Globus pallidus (tissue), 1 donor: Measurements from ENCODE around the gene PADI6.
A peak's percentile ranks its signal among the peaks of the same experiment; 100 is the strongest.
"Not testable (repeated sequence)": the region's sequence is repeated elsewhere in the genome, so short reads cannot be mapped to it uniquely, and the experiment has no call there.

Experiments used
- DNase-seq: peaks from one replicate; pipeline ENCODE4 v3.0.0-alpha.2; 2015; ENCODE audit warnings: low spot score

Gene PADI6

DNA sequence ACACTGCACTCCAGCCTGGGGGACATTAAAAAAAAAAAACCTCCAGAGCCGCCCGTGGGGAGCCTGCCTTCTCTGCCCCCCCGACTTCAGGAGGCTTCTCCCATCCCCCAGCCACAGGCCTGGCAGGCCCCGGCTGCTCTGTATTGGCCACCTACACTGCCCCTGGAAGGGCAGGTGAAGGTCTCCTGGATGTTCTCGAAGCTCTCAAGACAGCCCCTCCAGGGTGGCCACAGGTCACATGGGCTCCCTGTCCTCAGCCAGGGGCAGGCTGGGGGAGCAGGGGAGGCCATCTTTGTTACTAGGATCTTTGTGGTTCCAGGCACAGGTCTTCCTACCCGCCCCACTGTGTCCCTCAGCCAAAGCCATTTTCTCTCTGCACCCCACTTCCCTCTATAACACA is 32.8 kb downstream of the PADI6 start:
- DNase-seq, result no peak

DNA sequence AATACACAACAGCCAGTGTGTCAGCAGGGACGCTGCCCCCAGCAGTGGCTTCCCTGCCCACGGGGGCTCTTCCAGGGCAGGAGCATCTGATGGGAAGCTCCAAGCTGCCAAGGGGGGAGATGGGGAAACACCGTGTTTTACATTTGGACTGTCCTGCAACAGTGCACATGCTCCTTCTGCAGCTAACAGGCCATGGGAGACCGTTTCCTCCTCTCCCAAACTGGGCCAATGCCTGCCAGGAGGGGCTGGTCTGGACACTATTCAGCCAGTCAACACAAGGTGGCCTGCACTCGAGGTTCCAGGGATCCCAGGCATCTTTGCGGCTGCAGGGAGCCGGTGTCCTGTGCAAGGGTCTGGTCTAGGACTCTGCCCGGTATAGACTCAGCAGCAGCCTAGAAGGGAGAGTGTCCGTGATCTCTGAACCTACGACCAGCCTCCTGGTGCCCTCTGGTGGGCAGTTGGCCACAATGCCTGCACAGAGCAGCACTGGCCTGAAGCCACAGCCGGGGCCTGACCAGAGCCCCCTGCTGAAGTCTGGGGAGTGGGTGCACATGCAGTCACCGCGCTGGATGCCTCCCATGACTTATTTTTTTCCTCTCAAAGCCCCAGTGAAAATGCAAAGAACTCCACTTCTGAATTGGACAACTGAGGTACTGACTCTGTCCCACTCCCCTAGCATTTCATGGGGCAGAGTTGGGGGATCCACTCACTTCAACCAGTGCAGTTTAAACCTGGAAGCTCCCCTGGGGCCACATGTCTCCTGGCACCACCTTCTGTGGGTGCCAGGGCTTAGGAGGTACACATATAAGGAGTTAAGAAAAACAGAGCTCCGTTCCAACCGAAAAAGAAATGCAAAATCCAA is 34.1 kb downstream of the PADI6 start:
- DNase-seq, result peak; percentile 43

GRCh38 chr1:17406760-17407475 is 34.9 kb downstream of the PADI6 start:
- not testable (repeated sequence) for DNase-seq

DNA sequence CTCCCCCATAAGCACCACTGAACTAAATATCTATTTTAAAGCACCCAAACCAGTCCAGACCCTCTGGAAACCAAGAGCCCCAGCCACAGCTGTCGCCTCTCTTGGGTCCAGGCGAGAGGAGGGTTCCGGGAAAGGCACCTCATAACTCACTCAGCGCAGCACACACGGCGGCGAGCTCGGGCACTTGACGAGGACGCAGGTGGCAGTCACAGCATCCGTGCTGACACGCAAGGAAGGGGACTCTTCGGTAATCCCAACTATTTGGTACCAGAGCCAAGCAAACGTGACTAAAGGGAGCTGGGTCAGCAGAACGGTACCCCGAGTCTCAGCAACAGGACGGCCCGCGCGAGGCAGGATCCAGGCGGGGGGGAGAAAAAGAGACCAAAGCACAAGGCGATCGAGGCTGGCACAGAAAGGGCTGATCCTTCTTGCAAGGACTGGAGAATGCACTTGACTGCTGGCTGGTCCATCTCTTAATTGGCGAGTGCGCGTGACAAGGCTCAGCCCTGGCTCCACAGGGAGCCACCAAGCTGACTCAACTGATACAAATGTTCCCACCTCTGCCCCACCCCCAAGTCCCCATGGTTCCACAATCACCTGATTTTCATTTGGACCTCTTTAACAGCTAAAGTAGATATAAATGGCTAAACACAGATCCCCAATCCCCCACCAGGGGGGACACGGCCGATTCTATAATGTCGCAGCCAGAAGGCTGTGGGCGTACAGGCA is 36.0 kb downstream of the PADI6 start:
- DNase-seq, result not testable (repeated sequence)

- DNase-seq, result no peak
These were observed 37.4 kb downstream of the PADI6 start for GRCh38 chr1:17409391-17409811.

- DNase-seq, result no peak
These were observed 40.3 kb downstream of the PADI6 start for GRCh38 chr1:17412093-17412870.

DNA sequence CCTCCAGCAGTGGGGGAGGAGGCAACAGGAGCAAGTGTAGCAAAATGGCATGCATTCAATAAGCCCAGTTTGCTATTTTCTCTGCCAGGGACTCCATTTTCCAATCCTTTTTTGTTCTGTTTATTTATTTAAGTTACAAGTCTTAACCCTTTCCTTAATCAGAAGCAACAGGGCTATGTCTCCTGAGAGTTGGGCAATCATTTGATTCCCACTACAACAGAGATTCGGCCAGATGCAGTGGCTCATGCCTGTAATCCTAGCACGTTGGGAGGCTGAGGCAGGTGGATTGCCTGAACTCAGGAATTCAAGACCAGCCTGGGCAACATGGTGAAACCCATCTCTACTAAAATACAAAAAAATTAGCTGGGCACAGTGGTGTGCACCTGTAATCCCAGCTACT is 42.0 kb downstream of the PADI6 start:
- no peak for DNase-seq

GRCh38 chr1:17416389-17416788 is 44.4 kb downstream of the PADI6 start:
- no peak for DNase-seq

GRCh38 chr1:17419626-17420328 is 47.8 kb downstream of the PADI6 start:
- DNase-seq, result peak; percentile 42

GRCh38 chr1:17420391-17420918 is 48.5 kb downstream of the PADI6 start:
- DNase-seq, result no peak

DNA sequence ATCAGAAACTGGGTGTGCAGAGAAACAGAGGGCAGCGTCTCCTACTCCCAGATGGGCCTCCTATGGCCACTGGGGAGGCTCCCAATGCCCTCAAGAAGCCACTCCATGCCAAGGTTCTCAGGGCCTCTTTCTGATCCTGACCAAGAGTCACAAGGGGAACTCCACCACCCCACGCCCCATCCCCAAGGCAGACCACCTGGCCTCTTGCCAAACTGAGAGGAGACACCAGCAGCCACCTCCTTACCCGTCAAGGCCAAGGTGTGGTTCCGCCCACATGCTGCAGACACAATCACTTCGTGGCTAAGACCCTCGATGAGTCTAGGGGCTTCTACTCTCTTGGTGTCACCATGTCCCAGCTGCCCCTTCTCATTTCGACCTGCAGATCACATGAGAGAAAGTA is 50.5 kb downstream of the PADI6 start:
- no peak for DNase-seq

DNA sequence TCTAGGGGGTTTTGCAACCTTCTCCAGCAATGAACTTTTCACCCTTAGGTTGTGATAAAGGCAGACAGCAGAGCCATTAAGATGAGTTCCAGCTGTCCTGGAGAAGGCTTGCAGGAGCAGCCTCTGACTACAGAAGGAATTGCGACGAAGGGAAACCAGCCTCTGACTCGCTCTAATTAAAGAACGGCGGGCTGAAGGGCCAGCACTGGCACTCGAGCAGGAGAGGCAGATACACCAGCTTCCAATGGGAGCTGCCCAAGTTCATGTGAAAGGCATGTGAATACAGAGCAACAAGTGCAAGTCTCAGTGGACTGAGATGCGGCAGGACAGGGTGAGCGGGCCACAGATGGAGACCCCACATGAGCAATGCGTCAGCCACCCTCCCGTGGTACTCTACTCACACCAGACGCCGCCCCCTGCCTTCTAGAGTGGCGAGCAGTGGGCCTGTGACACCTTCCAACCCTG is 51.8 kb downstream of the PADI6 start:
- no peak for DNase-seq

DNA sequence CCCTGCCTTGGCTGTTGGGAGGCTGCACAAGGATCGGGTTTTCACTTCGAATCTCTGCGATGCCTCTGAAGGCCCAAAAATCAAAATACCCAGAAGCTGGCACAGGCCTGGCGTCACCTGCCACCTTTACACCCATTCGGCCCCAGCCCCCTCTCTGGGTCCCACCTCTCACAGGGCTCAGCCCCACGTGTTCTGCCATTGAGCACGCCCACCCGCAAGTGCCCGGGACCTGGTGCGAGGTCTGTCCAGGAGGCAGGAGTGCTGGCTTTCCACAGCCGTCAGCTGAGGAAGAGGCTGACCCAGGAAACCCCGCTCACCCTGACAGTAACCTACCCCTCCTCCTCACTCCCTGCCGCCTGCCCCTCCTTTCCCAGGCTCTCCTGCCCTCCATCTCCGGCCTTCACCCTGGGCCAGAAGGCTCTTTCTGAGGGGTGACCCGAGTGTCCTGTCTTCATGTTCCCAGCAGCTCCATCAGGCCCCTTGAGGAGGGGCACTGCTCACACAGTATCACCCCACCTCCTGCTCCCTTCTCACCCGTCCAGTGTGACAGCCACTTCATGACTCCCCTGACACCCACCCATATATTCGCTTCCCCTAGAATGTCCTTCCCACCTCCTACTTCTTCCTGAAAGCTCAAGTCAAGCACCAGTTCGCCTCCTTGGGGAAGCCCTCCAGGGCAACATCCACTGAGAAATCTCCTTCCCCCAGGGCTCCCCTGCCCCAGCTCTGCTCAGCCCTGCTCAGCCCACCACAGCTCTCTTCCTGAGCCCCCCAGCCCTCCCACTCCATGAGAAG is 54.0 kb downstream of the PADI6 start:
- no peak for DNase-seq

DNA sequence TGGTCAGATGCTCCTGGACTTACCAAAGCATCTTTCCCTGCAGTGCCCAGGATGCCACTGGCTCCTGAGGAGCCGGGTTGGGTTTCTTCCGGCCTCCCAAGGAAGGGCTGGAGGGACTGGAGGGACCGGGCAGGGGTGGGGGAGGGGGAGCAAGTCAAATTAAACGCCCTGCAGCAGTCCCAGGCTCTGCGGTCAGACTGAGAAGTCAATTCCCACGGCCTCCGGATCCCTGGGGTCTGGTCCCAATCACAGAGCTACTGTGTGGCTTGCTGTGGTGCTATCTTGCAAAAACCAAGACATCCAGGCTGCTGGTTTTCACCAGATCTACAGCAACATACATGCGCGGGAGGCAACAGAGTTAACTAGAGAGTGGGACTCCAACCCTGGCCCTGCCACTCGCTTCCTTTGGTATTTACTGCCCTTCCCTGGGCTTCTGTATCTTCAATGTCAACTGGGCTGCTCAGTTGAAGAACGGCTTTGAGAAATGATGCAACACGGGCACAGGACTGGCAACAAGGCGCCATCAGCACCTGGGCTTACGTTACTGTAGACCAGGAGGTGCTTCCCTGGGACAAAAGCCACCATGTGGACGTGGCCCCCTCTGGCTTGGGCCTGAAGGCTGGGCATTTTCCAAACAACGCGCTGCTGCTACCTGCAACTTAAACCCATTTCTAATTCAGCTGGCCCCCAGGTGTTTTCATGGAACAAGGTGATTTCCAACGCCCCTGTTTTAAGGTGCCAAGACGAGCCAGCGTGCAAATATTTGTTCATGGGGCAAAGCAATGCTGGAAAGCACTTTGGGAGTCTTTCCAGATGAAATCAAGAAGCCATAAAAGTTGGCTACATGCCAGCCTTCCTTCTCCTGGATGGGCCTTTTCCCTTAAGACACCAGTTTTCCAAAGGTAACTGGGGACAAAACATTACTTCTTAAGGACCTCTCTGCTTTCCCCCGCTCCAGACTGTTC is 56.0 kb downstream of the PADI6 start:
- no peak for DNase-seq

GRCh38 chr1:17429183-17429582 is 57.2 kb downstream of the PADI6 start:
- DNase-seq, result no peak

GRCh38 chr1:17432412-17432811 is 60.4 kb downstream of the PADI6 start:
- DNase-seq, result no peak

DNA sequence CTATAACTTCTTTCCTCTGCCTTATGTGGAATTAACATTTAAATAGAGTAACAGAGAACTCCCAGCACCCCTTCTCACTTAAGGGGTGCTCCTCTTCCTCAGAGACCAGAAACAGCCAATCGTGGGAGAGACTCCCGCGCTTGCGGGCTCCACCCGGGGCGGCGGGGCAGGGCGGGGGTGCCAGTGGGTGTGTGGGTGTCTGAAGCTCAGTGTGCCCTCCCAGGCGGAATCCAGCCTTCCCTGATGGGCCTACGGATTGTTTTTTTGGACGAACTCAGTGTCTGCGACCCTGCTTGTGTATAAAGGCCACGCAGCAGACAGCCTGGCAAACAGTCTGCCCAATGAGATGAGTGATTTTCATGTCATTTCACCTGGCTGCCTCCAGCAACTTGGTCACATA is 61.3 kb downstream of the PADI6 start:
- no peak for DNase-seq

DNA sequence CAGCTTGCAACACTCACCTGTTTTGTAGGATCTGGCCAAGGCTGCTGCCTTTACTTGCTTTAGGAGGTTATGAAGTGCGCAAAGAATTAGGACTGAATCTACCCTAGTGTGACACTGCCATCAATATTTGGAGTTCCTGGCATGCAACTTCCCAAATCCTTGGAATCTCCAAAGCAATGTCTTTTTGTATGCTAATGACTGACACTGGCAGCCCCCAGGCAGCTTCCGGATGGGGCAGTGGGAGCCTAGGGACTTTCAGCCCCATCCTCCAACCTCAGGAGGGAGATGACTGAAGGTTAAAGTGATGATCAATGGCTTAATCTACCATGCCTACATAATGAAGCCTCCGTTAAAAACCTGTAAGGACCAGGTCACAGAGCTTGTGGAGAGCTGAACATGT is 62.0 kb downstream of the PADI6 start:
- no peak for DNase-seq

GRCh38 chr1:17434601-17435000 is 62.6 kb downstream of the PADI6 start:
- no peak for DNase-seq
